ENCODE measurements around the gene OR2V1.

DNA sequence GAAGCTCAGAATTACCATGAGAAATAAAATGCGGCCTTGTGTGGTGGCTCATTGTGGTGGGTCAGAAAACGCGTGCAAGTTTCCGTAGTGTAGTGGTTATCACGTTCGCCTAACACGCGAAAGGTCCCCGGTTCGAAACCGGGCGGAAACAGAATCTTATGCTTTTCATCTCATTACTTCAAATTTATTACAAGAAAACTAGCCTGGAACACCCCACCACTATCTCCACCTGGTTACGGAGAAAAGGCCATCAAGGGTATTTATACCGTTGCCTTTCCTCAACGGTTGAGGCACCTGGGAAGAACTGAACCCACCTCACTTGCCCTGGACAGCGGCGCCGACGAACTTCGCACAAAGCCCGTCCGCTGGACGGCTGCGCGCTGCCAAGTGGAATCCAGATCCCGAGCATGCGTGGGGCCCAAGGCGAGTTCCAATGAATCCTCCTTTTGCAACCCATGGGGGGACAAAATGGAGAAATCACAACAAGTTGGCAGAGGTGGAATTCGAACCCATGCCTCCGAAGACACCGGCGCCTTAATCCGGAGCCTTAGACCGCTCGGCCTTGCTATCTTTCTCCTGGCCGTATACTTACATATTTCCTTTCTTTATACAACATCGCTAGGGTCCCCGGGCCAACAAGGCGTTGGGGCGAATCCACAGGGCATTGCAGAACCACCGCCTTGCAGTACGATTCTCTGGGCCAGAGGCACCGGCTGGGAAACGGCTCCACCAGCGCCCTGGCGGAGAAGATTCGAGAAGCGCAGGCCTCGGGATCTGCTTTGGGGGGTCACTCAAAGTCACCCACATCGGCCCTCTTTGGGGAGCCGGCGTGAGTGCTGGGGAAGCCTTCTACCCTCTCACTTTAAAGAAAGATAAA lies 33.3 kb upstream of the OR2V1 start:
- no peak for TF ChIP-seq SP1 (IDR thresholded peaks at IDR 0.05)
- no peak for TF ChIP-seq FOXM1 (IDR thresholded peaks at IDR 0.05; ENCODE audit: borderline replicate concordance)
- no peak for TF ChIP-seq BHLHE40 (IDR thresholded peaks at IDR 0.05; ENCODE audit: borderline replicate concordance)
- TF ChIP-seq ZNF384 (IDR thresholded peaks at IDR 0.05), result no peak
- no peak for TF ChIP-seq LEF1 (IDR thresholded peaks at IDR 0.05; ENCODE audit: borderline replicate concordance)
- TF ChIP-seq SUZ12 (IDR thresholded peaks at IDR 0.05), result no peak
- TF ChIP-seq, protein P1, sequence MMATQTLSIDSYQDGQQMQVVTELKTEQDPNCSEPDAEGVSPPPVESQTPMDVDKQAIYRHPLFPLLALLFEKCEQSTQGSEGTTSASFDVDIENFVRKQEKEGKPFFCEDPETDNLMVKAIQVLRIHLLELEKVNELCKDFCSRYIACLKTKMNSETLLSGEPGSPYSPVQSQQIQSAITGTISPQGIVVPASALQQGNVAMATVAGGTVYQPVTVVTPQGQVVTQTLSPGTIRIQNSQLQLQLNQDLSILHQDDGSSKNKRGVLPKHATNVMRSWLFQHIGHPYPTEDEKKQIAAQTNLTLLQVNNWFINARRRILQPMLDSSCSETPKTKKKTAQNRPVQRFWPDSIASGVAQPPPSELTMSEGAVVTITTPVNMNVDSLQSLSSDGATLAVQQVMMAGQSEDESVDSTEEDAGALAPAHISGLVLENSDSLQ (IDR thresholded peaks at IDR 0.05), result no peak
- no peak for TF ChIP-seq FOXA1 (IDR thresholded peaks at IDR 0.05)
- no peak for TF ChIP-seq ARNT (IDR thresholded peaks at IDR 0.05)
- no peak for TF ChIP-seq CTBP1 (IDR thresholded peaks at IDR 0.05; ENCODE audit: borderline replicate concordance)
- TF ChIP-seq FOXK2 (IDR thresholded peaks at IDR 0.05), result no peak
- no peak for TF ChIP-seq NFRKB (IDR thresholded peaks at IDR 0.05)
